HUES64 (cell line): ENCODE data around the gene EDN1. TPM values are rescaled to one million over a fixed set of nuclear protein-coding genes. Genes with fewer than 3 reads are reported as not detected.
A peak's percentile ranks its signal among the peaks of the same experiment; 100 is the strongest.

ENCODE experiments used
- H3K27ac ChIP-seq: 2 replicates; pipeline ENCODE4 v1.7.0; 2013; ENCODE audit warnings: low read depth, low read length, inconsistent platforms
- H3K27me3 ChIP-seq: 2 replicates; pipeline ENCODE4 v1.6.1; 2013; ENCODE audit warnings: mild to moderate bottlenecking, low read length; ENCODE audit not compliant: insufficient read depth
- H3K36me3 ChIP-seq: 2 replicates; pipeline ENCODE4 v1.6.1; 2013; ENCODE audit warnings: mild to moderate bottlenecking, low read length; ENCODE audit not compliant: insufficient read depth
- H3K4me1 ChIP-seq: 2 replicates; pipeline ENCODE4 v1.6.1; 2013; ENCODE audit warnings: mild to moderate bottlenecking, low read length, moderate library complexity; ENCODE audit not compliant: insufficient read depth
- H3K4me3 ChIP-seq: 2 replicates; pipeline ENCODE4 v1.5.1; 2013; ENCODE audit warnings: mild to moderate bottlenecking, low read length, moderate library complexity
- H3K9ac ChIP-seq: 2 replicates; pipeline ENCODE4 v1.6.1; 2013; ENCODE audit warnings: mild to moderate bottlenecking, low read depth, low read length
- H3K9me3 ChIP-seq: 2 replicates; pipeline ENCODE4 v1.6.1; 2013; ENCODE audit warnings: low read depth, low read length; ENCODE audit not compliant: insufficient read depth
- WGBS: fragments of 150-250, 120-280 bp; methylation state at CpG from one replicate; pipeline ENCODE4 v1.1.7; 2013; ENCODE audit warnings: missing lambda C conversion rate; 5-methylcytosine and 5-hydroxymethylcytosine counted together
- polyA plus RNA-seq, 2 experiments: library from polyadenylated mRNA; stranded (reverse); fragments of 50-300 nt; gene quantifications; one replicate each; pipeline ENCODE4 v1.2.3, GENCODE V29; 2013

The EDN1 gene
- polyA plus RNA-seq (2013, experiment 1 of 2): 0.65 TPM
- polyA plus RNA-seq (2013, experiment 2 of 2): 1.3 TPM

DNA sequence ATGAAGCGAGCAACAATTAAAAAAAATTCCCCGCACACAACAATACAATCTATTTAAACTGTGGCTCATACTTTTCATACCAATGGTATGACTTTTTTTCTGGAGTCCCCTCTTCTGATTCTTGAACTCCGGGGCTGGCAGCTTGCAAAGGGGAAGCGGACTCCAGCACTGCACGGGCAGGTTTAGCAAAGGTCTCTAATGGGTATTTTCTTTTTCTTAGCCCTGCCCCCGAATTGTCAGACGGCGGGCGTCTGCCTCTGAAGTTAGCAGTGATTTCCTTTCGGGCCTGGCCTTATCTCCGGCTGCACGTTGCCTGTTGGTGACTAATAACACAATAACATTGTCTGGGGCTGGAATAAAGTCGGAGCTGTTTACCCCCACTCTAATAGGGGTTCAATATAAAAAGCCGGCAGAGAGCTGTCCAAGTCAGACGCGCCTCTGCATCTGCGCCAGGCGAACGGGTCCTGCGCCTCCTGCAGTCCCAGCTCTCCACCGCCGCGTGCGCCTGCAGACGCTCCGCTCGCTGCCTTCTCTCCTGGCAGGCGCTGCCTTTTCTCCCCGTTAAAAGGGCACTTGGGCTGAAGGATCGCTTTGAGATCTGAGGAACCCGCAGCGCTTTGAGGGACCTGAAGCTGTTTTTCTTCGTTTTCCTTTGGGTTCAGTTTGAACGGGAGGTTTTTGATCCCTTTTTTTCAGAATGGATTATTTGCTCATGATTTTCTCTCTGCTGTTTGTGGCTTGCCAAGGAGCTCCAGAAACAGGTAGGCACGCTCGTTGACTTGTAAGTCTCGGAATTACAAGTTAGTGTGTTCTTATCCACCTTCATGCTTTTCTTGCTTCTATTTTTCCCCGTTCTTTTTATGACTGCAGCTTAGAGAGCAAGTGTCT lies at the start of gene EDN1:
EDN1 (plus strand) TSS at position 429 of the 888 bp plus-strand sequence; CDS start at position 698, 269 bp downstream.
- Histone ChIP-seq H3K27me3 (peaks cover 19% of the 10 kb centered on the region), H3K36me3 (peaks cover 16% of the 10 kb centered on the region; the same call in 1 of the 2 replicates), H3K27ac (no peak within 1 kb of the TSS), H3K4me3 (peak within 1 kb of the TSS; percentile 63), H3K9me3 (no peaks in the 10 kb centered on the region), H3K4me1 (peaks cover 25% of the 10 kb centered on the region), H3K9ac (peak within 1 kb of the TSS; percentile 51; the same call in 1 of the 2 replicates)
- 4% methylated on average over 38 of the region's 38 CpGs for WGBS

DNA sequence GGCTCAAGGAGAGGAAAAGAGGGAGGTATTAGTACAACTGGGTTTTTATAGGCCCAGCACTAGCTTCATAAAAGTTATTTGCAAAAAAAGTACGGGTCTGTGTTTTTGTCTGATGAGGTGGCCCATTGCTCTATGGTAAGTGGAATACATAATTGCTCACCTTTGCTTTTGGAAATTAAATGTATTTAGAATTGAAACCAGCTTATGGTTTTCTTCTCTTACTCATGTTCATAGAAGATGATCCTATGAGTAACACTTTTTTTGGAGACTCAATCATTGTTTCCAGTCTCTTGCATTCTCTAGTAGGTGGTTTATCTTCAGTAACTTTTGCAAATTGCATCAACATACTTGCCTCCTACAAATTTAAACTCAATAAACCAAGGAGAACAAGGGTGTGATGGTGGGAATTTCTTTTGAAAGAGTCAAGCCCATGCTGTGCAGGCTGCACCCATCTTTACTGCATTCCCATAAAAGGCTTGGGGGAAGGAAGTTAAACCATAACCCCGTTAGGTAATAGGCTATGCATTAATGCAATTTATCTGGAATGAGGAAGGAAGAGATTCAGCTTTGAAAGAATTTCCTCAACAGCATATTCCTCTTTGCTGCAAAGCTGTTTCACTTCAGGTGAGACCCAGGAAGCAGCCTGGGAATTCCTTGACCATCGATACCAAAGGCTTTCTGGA lies 48.5 kb upstream of the EDN1 start:
- WGBS: 96% methylated on average over 3 of the region's 3 CpGs

DNA sequence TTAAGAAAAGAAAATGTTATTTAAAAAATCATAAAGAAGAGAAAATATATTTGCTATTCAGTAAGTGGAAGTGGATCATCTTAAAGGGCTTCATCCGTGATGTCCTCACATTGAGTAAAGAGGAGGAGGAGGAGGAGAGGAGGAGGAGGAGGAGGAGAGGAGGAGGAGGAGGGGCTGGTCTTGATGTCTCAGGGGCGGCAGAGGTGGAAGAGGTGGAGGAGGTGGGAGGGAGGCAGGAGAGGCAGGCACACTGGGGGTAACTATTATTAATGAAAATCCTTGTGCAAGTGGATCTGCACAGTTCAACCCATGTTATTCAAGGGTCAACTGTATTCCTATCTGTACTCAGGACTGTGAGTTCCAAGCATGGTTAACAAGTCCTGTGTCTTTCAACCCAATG lies 47.0 kb upstream of the EDN1 start:
- Histone ChIP-seq H3K27me3 (no peaks in the 10 kb centered on the region), H3K36me3 (no peaks in the 10 kb centered on the region), H3K4me3 (no peak overlapping the region), H3K9ac (no peak overlapping the region), H3K4me1 (peaks cover 12% of the 10 kb centered on the region), H3K9me3 (no peaks in the 10 kb centered on the region), H3K27ac (no peak overlapping the region)
- WGBS: 84% methylated on average over 2 of the region's 2 CpGs

More for the DNA sequence above, 48.5 kb upstream of the EDN1 start:
- no peaks in the 10 kb centered on the region for H3K27me3 ChIP-seq
- H3K9me3 ChIP-seq: no peaks in the 10 kb centered on the region
- no peak overlapping the region for H3K9ac ChIP-seq
- no peak overlapping the region for H3K27ac ChIP-seq
- no peak overlapping the region for H3K4me3 ChIP-seq
- peaks cover 12% of the 10 kb centered on the region for H3K4me1 ChIP-seq
- no peaks in the 10 kb centered on the region for H3K36me3 ChIP-seq

DNA sequence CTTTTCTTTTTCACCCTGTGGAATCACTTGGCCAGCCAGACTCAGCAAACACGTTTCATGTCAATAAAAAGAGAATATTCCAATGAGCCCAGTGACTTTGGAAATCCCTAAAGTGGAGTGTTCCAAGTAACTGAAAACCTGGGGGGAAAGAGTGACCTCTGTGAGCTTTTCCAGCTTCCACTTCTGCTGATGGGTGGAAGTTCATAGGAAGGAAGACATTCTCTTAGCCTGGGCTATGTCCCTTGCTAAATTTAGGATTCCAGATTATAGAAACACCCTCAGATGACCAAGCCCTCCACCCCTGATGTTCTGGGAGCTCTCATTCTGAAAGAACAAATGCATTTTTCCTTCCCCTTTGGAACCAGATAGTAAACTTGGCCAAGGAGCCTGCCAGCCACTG lies 44.8 kb upstream of the EDN1 start:
- H3K36me3 ChIP-seq: no peaks in the 10 kb centered on the region
- WGBS: 84% methylated on average over 1 of the region's 1 CpG
- no peaks in the 10 kb centered on the region for H3K27me3 ChIP-seq
- no peak overlapping the region for H3K9ac ChIP-seq
- H3K27ac ChIP-seq: no peak overlapping the region
- H3K4me3 ChIP-seq: no peak overlapping the region
- peaks cover 12% of the 10 kb centered on the region for H3K4me1 ChIP-seq
- H3K9me3 ChIP-seq: no peaks in the 10 kb centered on the region

DNA sequence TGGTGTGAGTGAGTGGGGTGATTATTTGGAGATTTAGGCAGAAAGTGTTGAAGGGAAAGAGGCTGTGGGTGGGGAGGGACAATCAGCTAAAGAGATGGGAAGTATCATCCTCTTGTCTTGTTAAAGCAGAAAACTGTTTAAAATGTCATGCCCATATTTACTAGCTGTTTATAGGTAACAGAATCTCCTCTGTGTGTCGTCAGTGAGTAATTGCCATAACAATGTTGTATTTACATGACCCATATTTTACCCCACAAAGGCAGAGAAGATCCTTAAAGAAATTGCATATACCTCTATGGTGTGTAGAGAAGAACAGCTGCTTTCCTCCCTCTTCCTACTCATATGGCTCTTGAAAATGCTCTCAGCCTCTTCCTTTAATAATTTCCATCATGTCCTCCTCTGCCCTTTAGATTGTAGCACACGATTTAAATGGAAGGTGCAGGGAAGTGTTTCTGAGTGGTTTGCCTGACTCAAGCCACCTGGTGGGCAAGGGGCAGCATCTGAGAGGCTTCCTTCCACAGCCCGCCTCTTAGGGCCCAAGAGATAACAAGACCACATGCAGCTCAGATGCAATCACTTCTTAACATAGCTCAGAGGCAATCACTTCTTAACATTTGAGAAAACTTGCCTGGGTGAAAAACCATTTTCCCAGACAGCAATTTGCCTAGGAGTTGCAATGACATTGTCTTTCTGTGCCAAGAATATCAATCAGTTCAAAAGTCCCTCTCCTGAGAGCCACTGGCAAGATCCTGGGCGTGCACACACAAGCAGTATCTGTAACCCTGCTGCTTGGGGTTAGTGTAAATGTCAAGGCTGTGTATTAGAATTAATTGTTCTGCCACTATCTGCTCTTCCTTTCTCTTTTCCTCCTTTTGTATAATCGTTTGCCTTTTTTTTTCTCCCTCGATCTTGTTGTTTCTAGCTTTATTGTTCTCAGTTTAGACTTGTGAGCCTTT lies 44.1 kb upstream of the EDN1 start:
- no peak overlapping the region for H3K9ac ChIP-seq
- no peaks in the 10 kb centered on the region for H3K36me3 ChIP-seq
- H3K4me1 ChIP-seq: peaks cover 12% of the 10 kb centered on the region
- no peak overlapping the region for H3K4me3 ChIP-seq
- no peaks in the 10 kb centered on the region for H3K27me3 ChIP-seq
- H3K9me3 ChIP-seq: no peaks in the 10 kb centered on the region
- 61% methylated on average over 4 of the region's 6 CpGs for WGBS
- no peak overlapping the region for H3K27ac ChIP-seq

DNA sequence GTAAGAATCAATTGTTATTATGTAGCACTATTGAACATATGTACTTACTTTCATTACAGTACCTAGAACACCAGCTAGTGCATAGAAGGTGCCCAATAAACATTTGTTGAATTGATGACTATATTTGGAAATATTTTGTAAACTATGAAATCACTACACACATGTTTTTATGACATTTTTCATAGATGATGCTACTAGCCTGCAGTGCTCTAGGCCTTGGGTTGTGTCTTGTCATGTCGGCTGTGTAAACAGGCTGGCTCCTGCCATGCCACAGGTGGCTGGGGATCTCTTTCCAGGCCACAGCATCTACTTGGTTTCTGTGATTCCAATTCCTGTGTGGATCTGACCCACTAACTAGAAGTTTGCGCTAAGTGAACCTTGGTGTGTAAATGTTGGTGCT lies 43.3 kb upstream of the EDN1 start:
- Histone ChIP-seq H3K4me3 (no peak overlapping the region), H3K4me1 (peaks cover 12% of the 10 kb centered on the region), H3K9ac (no peak overlapping the region), H3K27me3 (no peaks in the 10 kb centered on the region), H3K27ac (no peak overlapping the region), H3K9me3 (no peaks in the 10 kb centered on the region), H3K36me3 (no peaks in the 10 kb centered on the region)
- 96% methylated on average over 2 of the region's 2 CpGs for WGBS

DNA sequence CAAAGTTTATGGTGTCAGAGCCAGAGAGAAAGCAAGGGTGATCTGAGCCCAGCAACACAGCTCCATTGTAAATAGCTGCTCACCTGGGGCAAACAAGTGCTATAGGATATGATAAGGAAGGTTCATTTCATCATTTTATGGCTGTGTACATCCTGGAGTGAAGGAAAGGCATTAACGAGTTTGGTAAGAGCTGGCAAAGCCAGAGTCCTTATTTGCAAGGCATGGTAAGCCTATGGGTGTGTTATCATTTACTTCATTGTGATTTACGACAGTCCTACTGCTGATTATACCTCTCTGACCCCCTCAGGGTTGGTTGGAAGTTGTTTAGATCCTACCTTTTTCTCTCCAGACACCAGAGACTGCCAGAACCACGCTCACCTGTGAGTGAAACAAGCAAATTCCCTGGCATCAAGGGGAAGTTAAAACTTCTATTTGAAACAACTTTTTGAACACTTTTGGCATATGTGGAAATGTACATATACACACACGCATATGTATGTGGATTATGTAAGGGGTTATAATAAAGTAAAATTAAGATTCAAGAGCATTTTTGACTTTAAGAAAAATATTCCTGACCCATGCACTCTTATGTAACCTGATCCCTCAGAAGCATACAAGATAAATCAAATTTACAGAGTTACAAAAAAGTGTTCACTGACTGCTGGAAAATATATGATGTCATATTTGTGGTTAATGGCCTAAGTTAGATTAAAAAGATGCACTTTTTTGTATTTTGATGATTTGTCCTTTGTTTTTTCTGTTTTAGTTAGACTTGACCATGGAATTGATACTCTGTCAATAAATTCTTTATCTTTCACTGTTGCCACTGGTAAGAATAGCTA lies 40.4 kb upstream of the EDN1 start:
- WGBS: 94% methylated on average over 2 of the region's 4 CpGs
- Histone ChIP-seq H3K9ac (no peak overlapping the region), H3K27ac (no peak overlapping the region), H3K27me3 (no peaks in the 10 kb centered on the region), H3K4me3 (no peak overlapping the region), H3K4me1 (peaks cover 12% of the 10 kb centered on the region), H3K9me3 (no peaks in the 10 kb centered on the region), H3K36me3 (no peaks in the 10 kb centered on the region)

DNA sequence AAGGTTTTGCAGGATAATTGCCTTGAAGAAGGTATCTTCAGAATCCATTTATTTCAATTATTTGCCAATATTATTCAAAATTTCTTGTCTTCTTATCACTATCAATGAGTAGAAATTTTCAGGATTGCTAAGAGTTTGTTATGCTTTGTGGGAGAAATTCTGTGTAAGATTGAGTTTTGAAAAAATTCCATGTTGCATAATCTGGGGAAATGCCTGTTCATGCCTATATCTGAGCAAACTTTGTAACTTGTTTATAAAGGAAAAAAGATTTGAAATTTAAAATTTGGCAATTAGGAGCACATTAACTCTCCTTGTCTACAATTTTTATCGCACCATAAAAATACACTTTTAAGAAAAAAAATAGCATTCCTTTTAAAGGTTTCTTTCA lies 39.8 kb upstream of the EDN1 start:
- Histone ChIP-seq H3K9me3 (no peaks in the 10 kb centered on the region), H3K4me3 (no peak overlapping the region), H3K27ac (no peak overlapping the region), H3K9ac (no peak overlapping the region), H3K36me3 (no peaks in the 10 kb centered on the region), H3K4me1 (peaks cover 10% of the 10 kb centered on the region), H3K27me3 (no peaks in the 10 kb centered on the region)
- no CpG with 5 or more reads among the region's 1 CpG for WGBS

DNA sequence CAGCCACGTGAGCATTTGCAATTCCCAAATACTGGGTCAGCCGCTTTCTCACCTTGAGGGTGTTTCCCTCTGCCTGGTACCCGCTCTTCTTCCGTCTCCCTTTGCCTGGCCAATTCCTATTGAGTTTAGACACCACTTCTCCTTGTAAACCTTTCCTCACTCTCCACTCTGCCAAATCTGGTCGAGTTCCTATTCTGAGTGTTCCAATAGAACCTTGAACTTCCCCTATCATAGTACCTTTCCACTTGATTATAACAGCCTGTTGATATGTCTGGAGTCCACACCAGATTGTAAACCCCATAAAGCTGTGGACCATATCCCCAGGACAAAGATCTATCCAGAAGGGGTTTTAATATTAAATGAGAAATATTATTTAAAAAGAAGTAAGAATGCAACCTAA lies 36.0 kb upstream of the EDN1 start:
- no peak overlapping the region for H3K4me3 ChIP-seq
- H3K27ac ChIP-seq: no peak overlapping the region
- 90% methylated on average over 5 of the region's 5 CpGs for WGBS
- no peak overlapping the region for H3K9ac ChIP-seq
- H3K4me1 ChIP-seq: no peaks in the 10 kb centered on the region
- no peaks in the 10 kb centered on the region for H3K9me3 ChIP-seq
- H3K27me3 ChIP-seq: no peaks in the 10 kb centered on the region
- H3K36me3 ChIP-seq: no peaks in the 10 kb centered on the region

DNA sequence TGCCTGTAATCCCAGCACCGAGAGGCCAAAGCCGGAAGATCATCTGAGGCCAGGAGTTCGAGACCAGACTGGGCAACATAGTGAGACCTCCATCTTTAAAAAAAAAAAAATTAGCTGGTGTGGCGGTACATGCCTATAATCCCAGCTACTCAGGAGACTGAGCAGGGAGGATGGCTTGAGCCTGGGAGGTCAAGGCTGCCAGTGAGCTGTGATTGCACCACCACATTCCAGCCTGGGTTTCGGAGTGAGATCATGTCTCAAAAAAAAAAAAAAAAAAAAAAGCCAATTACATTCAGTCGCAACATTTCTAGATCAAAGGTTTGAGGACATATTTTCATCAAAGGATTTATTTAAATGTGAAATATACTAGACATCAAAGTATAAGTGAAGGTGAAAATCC lies 32.0 kb upstream of the EDN1 start:
- Histone ChIP-seq H3K4me3 (no peak overlapping the region), H3K27me3 (no peaks in the 10 kb centered on the region), H3K36me3 (no peaks in the 10 kb centered on the region), H3K4me1 (no peaks in the 10 kb centered on the region; the same call in 1 of the 2 replicates), H3K9ac (no peak overlapping the region), H3K27ac (no peak overlapping the region), H3K9me3 (no peaks in the 10 kb centered on the region)
- 95% methylated on average over 4 of the region's 6 CpGs for WGBS
